ENCODE data around the gene CFAP46.

DNA sequence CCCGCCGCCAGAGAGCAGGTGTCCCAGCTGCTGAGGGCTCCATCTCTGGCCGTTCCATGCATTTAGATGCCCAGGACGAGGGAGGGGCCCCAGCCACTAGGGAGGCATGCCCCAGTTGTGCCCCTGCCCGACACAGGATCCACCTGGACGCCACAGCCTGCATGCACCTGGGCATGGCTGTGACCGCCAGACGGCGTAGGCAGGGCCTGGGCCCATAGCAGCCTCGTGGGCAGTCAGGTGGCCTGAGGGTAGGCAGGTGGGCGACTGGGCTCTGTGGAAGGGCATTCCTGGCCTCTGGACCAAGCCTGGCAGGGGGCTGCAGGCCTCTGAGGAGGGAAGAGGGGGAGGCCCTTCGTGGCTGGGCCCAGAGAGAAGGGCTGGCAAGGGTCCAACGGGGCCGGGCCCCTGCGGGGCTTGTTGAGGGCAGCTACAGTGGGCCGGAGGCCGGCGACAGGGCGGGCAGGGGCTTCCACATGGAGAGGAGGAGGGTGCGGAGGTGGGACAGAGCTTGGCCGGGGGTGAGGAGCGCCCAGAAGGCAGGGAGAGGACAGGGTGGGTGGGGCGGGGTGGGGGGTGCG is 80.4 kb downstream of the CFAP46 start:
- no peak for TF ChIP-seq GATA2 (IDR thresholded peaks at IDR 0.05; ENCODE audit: low read depth, low read length)
- TF ChIP-seq GATA3 (IDR thresholded peaks at IDR 0.05; ENCODE audit: low read depth, low read length): no peak

All from SH-SY5Y (cell line).